Keratinocyte (primary cell): Measurements from ENCODE around the gene DNAJC25. TPM values are rescaled to one million over a fixed set of nuclear protein-coding genes. Genes with fewer than 3 reads are reported as not detected.

Experiments
- DNase-seq: peaks from one replicate; pipeline ENCODE4 v3.0.0-alpha.2; 2011; ENCODE audit warnings: low read depth, missing footprints, low spot score
- FAIRE-seq: peaks from 2 replicates; lab custom pipeline; 2011; peaks lifted over from hg19 to GRCh38; lab: Jason Lieb, UNC
- H2AFZ ChIP-seq: 2 replicates; pipeline ENCODE4 v1.6.0; 2012; ENCODE audit warnings: low read length, control low read depth, inconsistent platforms; ENCODE audit not compliant: control insufficient read depth
- H3K27ac ChIP-seq: 2 replicates; pipeline ENCODE4 v1.5.1; 2011; ENCODE audit warnings: low read length; ENCODE audit not compliant: control insufficient read depth, insufficient read depth
- H3K27me3 ChIP-seq: 3 replicates; pipeline ENCODE4 v1.6.0; 2011; ENCODE audit warnings: low read length; ENCODE audit not compliant: control insufficient read depth, insufficient read depth; ENCODE audit errors: extremely low read depth
- H3K36me3 ChIP-seq, 2 experiments: 2 replicates in 1 of 2; 3 replicates in 1 of 2; pipeline ENCODE4 v1.5.1; 2011; ENCODE audit warnings: low read length in 2 of 2, mild to moderate bottlenecking in 1 of 2; ENCODE audit not compliant: control insufficient read depth in 2 of 2, insufficient read depth in 2 of 2; ENCODE audit errors: extremely low read depth in 1 of 2
- H3K4me1 ChIP-seq: 3 replicates; pipeline ENCODE4 v1.5.1; 2011; ENCODE audit warnings: low read length; ENCODE audit not compliant: control insufficient read depth, insufficient read depth; ENCODE audit errors: extremely low read depth
- H3K4me2 ChIP-seq: 3 replicates; pipeline ENCODE4 v1.6.0; 2011; ENCODE audit warnings: low read depth, low read length; ENCODE audit not compliant: control insufficient read depth, insufficient read depth; ENCODE audit errors: extremely low read depth
- H3K4me3 ChIP-seq, 3 experiments: fragments of 200-600 bp in 1 of 3; sonication (generic) in 1 of 3; 2 replicates in 2 of 3; 3 replicates in 1 of 3; pipeline ENCODE4 v1.5.1; 2011 to 2016; ENCODE audit warnings: low read length in 3 of 3, mild to moderate bottlenecking in 3 of 3, control low read depth in 2 of 3, inconsistent platforms in 1 of 3, low read depth in 1 of 3, mixed read lengths in 1 of 3, mixed run types in 1 of 3, moderate library complexity in 1 of 3; ENCODE audit not compliant: control insufficient read depth in 2 of 3, insufficient read depth in 2 of 3; ENCODE audit errors: extremely low read depth in 1 of 3
- H3K79me2 ChIP-seq: 2 replicates; pipeline ENCODE4 v1.6.0; 2012; ENCODE audit warnings: low read length; ENCODE audit not compliant: control insufficient read depth, insufficient read depth
- H3K9ac ChIP-seq: 3 replicates; pipeline ENCODE4 v1.6.0; 2011; ENCODE audit warnings: low read length; ENCODE audit not compliant: control insufficient read depth, insufficient read depth; ENCODE audit errors: extremely low read depth
- H3K9me1 ChIP-seq: 3 replicates; pipeline ENCODE4 v1.6.0; 2011; ENCODE audit warnings: low read length; ENCODE audit not compliant: control insufficient read depth, insufficient read depth; ENCODE audit errors: extremely low read depth
- H3K9me3 ChIP-seq: 2 replicates; pipeline ENCODE4 v1.5.1; 2012; ENCODE audit warnings: low read depth, low read length; ENCODE audit not compliant: control insufficient read depth
- H4K20me1 ChIP-seq: 3 replicates; pipeline ENCODE4 v1.6.0; 2011; ENCODE audit warnings: low read length; ENCODE audit not compliant: control insufficient read depth, insufficient read depth; ENCODE audit errors: extremely low read depth
- EZH2 ChIP-seq: IDR thresholded peaks from one replicate; pipeline ENCODE4 v1.6.1; 2012; ENCODE audit warnings: inconsistent platforms, mild to moderate bottlenecking, low read length, moderate library complexity
- dilution Hi-C: fragments of 300-500 bp; cut with MboI; formaldehyde crosslinking; loops from one replicate; pipeline ENCODE4 v1.7.0; 2020; ENCODE audit warnings: low sequenced_read_pairs; ENCODE audit not compliant: extremely low pct_ligation_motif_present
- polyA plus RNA-seq, 5 experiments: library from polyadenylated mRNA; depleted of rRNA in 3 of 5; stranded (reverse) in 3 of 5; stranded (forward) in 1 of 5; unstranded in 1 of 5; fragments of >200 nt; gene quantifications; 1 replicate in 1 of 5; 2 replicates in 3 of 5; 3 replicates in 1 of 5; pipeline versions ENCODE4 v1.2.1 to v1.2.3, GENCODE V29; 2011 to 2012; ENCODE audit warnings: missing spikeins in 2 of 5, low read depth in 1 of 5, low replicate concordance in 1 of 5
- TF ChIP-seq, protein P1 (sequence below), 3 experiments: IDR thresholded peaks in 1 of 3; conservative IDR thresholded peaks in 1 of 3; optimal IDR thresholded peaks in 1 of 3; 2 replicates in 2 of 3; 3 replicates in 1 of 3; pipeline versions ENCODE3 to v1.5.1; 2011; ENCODE audit warnings: low read length in 3 of 3, mild to moderate bottlenecking in 3 of 3, moderate library complexity in 2 of 3, control low read depth in 1 of 3, inconsistent platforms in 1 of 3; ENCODE audit not compliant: insufficient read depth in 2 of 3; ENCODE audit errors: extremely low read depth in 1 of 3

The DNAJC25 gene
- polyA plus RNA-seq, 1 donor (not counting 4 experiments of a cell fraction or from before 2014, with no cell fraction given) = 7.3 TPM

DNA sequence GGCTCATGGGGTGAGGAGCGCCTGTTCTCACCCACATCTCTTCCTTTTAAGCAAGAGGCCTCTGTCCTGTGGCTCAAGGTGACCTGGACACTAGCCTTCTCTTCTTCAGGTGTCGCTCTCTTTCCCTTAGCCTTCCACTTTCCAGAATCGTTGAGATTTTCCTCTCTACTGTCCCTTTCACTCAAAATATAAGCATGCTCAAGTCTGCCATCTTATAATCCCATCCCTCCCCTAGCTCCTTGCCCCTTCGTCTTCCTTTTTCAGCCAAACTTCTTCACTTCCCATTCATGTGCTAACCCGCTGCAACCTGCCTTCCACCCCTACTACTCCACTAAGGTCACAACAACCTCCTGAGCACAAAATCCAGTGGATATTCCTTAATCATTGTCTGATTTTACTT is 44.8 kb upstream of the DNAJC25 start:
- peaks cover 15 to 22% of the 10 kb centered on the region in 2 experiments for H3K36me3 ChIP-seq
- DNase-seq = no peak
- FAIRE-seq = no peak

DNA sequence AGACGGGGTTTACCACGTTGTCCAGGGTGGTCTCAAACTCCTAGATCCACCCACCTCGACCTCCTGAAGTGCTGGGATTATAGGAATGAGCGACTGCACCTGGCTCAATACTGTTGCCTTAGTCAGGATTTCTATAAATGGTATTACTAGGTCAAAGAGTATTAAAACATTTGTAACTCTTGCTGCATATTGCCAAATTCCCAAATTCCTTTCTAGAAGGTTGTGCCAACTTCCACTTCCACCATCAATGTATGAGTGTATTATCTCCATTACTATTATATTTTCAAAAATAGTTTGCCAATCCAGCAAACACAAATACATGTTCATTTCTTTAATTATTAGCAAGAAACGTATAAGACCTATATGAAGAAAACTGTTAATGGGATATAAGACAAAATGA is 42.3 kb upstream of the DNAJC25 start:
- H2AFZ ChIP-seq = no peak overlapping the region
- H3K36me3 ChIP-seq = peaks cover 11 to 15% of the 10 kb centered on the region in 2 experiments
- H3K79me2 ChIP-seq = no peaks in the 10 kb centered on the region
- no peaks in the 10 kb centered on the region for H3K9me1 ChIP-seq
- no peak overlapping the region for H3K9ac ChIP-seq
- no peaks in the 10 kb centered on the region for H3K4me1 ChIP-seq
- no peak overlapping the region for H3K4me3 ChIP-seq
- FAIRE-seq (no peak), DNase-seq (no peak)
- no peaks in the 10 kb centered on the region for H3K27me3 ChIP-seq
- no peaks in the 10 kb centered on the region for H3K9me3 ChIP-seq
- TF ChIP-seq, protein P1, sequence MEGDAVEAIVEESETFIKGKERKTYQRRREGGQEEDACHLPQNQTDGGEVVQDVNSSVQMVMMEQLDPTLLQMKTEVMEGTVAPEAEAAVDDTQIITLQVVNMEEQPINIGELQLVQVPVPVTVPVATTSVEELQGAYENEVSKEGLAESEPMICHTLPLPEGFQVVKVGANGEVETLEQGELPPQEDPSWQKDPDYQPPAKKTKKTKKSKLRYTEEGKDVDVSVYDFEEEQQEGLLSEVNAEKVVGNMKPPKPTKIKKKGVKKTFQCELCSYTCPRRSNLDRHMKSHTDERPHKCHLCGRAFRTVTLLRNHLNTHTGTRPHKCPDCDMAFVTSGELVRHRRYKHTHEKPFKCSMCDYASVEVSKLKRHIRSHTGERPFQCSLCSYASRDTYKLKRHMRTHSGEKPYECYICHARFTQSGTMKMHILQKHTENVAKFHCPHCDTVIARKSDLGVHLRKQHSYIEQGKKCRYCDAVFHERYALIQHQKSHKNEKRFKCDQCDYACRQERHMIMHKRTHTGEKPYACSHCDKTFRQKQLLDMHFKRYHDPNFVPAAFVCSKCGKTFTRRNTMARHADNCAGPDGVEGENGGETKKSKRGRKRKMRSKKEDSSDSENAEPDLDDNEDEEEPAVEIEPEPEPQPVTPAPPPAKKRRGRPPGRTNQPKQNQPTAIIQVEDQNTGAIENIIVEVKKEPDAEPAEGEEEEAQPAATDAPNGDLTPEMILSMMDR (optimal IDR thresholded peaks at IDR 0.05 in 1 of 3, IDR thresholded peaks at IDR 0.05 in 1 of 3, conservative IDR thresholded peaks at IDR 0.05 in 1 of 3; ENCODE audit: extremely low read depth in 1 of 3, insufficient read depth in 2 of 3, low read length in 3 of 3) = no peak
- dilution Hi-C loops = no loop called here
- no peak overlapping the region for H3K4me2 ChIP-seq
- H3K27ac ChIP-seq = no peak overlapping the region
- H4K20me1 ChIP-seq = no peaks in the 10 kb centered on the region

More for the DNA sequence above, 44.8 kb upstream of the DNAJC25 start:
- no peaks in the 10 kb centered on the region for H3K79me2 ChIP-seq
- no peaks in the 10 kb centered on the region for H3K9me1 ChIP-seq
- H3K4me1 ChIP-seq = no peaks in the 10 kb centered on the region
- no peak overlapping the region for H3K4me3 ChIP-seq
- no peak overlapping the region for H3K4me2 ChIP-seq
- H4K20me1 ChIP-seq = peaks cover 2% of the 10 kb centered on the region
- TF ChIP-seq, protein P1 (optimal IDR thresholded peaks at IDR 0.05 in 1 of 3, IDR thresholded peaks at IDR 0.05 in 1 of 3, conservative IDR thresholded peaks at IDR 0.05 in 1 of 3; ENCODE audit: extremely low read depth in 1 of 3, insufficient read depth in 2 of 3, low read length in 3 of 3) = no peak
- TF ChIP-seq EZH2 = no peak
- dilution Hi-C loops = no loop called here
- no peaks in the 10 kb centered on the region for H3K9me3 ChIP-seq
- no peak overlapping the region for H3K27ac ChIP-seq
- no peak overlapping the region for H2AFZ ChIP-seq
- no peaks in the 10 kb centered on the region for H3K27me3 ChIP-seq
- no peak overlapping the region for H3K9ac ChIP-seq
